Gastrocnemius medialis (tissue), 4 donors: ENCODE measurements around the gene UBL4A. TPM values are rescaled to one million over a fixed set of nuclear protein-coding genes. Genes with fewer than 3 reads are reported as not detected.

ENCODE experiments used
- ATAC-seq, 2 donors: fragments of 150-250 bp; one replicate each; pipeline ENCODE4 v1.9.1; 2016
- DNase-seq, 2 donors: peaks; one replicate each; pipeline ENCODE4 v3.0.0-alpha.2; 2019
- H3K27ac ChIP-seq, 4 donors: fragments of 200-600 bp; sonication (generic); 1 replicate in 1 of 4; 2 replicates in 3 of 4; pipeline ENCODE4 v1.5.1; 2016 to 2018; ENCODE audit warnings: mild to moderate bottlenecking in 2 of 4, moderate library complexity in 1 of 4
- H3K27me3 ChIP-seq, 3 donors: fragments of 200-600 bp; sonication (generic) in 2 of 3; 1 replicate in 1 of 3; 2 replicates in 2 of 3; pipeline versions ENCODE4 v1.5.1 to v1.6.0; 2016 to 2019; ENCODE audit warnings: mild to moderate bottlenecking in 1 of 3, moderate library complexity in 1 of 3
- H3K36me3 ChIP-seq, 2 donors: fragments of 200-600 bp; sonication (generic) in 1 of 2; one replicate each; pipeline ENCODE4 v1.5.1; 2017 to 2018
- H3K4me1 ChIP-seq, 2 donors: fragments of 200-600 bp; sonication (generic) in 1 of 2; one replicate each; pipeline ENCODE4 v1.5.1; 2016 to 2017; ENCODE audit warnings: mild to moderate bottlenecking in 2 of 2
- H3K4me3 ChIP-seq, 4 donors: fragments of 200-600 bp; sonication (generic) in 3 of 4; 1 replicate in 1 of 4; 2 replicates in 3 of 4; pipeline ENCODE4 v1.5.1; 2016 to 2019; ENCODE audit warnings: mild to moderate bottlenecking in 2 of 4
- H3K9me3 ChIP-seq, 3 donors: fragments of 200-600 bp; sonication (generic) in 2 of 3; 1 replicate in 1 of 3; 2 replicates in 2 of 3; pipeline ENCODE4 v1.5.1; 2016 to 2019
- POLR2A ChIP-seq, 2 donors: fragments of 450-650 bp; IDR thresholded peaks; one replicate each; pipeline ENCODE4 v1.6.1; 2017; ENCODE audit warnings: antibody characterized with exemption in 2 of 2, mild to moderate bottlenecking in 2 of 2, moderate library complexity in 2 of 2
- in situ Hi-C, 4 donors: fragments of 200-750 bp; cut with MboI; loops; one replicate each; pipeline versions ENCODE4 v1.15.0 to v1.8.0; 2017; ENCODE audit warnings: low sequenced_read_pairs in 4 of 4
- intact Hi-C: fragments of 100-400 bp; cut with DNase I; formaldehyde crosslinking; loops from one replicate; pipeline ENCODE4 v1.15.1; 2023; ENCODE audit warnings: low total_unique reads
- total RNA-seq, 4 donors: library from RNA; depleted of rRNA; stranded (reverse); fragments of >200 nt; gene quantifications; one replicate each; pipeline versions ENCODE4 v1.1.0 to v1.2.3, GENCODE V29; 2016
- TF ChIP-seq, protein P1 (sequence below), 5 experiments: fragments of 450-650 bp in 3 of 5; fragments of 200-600 bp in 2 of 5; sonication (generic) in 2 of 5; IDR thresholded peaks in 4 of 5; conservative IDR thresholded peaks in 1 of 5; 1 replicate in 4 of 5; 2 replicates in 1 of 5; pipeline ENCODE4 v1.5.1; 2016 to 2019; ENCODE audit warnings: antibody characterized with exemption in 5 of 5, mild to moderate bottlenecking in 3 of 5, moderate library complexity in 3 of 5

The UBL4A gene
- total RNA-seq, 4 donors from 2014 or later, result 54.6 to 116 (median 79.8) TPM

DNA sequence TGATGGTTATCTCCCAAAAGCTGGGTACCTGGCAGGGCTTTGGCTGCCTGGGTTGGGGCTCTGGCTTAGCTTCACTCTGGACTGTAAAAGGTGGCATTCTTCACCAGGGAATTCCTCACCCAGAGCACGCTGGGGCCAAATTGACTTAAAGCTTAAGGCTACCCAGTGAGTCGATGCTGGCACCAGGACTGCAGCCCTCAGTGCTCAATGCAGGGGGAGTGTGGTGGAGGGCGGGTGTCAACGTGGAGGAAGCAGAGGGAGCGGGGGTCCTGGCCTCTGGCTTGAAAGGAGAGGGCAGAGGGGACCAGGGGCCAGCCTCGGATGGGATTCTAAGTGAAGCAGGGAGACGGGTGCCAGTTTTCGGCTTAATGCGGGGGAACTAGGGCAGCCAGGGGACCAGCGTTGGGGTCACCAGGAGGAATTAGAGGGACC, 42.9 kb downstream of the UBL4A start:
- DNase-seq (peak in 1 of 2 donors; percentile 20), ATAC-seq (peak in 1 of 2 donors; percentile 24)
- Histone ChIP-seq H3K9me3 (no peaks in the 10 kb centered on the region), H3K36me3 (peaks cover 0 to 14% of the 10 kb centered on the region in 2 donors), H3K27ac (peak overlapping the region; percentile 83 to 94 (median 91)), H3K27me3 (no peaks in the 10 kb centered on the region), H3K4me1 (peaks cover 4 to 8% of the 10 kb centered on the region in 2 donors), H3K4me3 (peak overlapping the region; percentile 48 to 64 (median 55))
- in situ Hi-C loops (no loop called here), intact Hi-C loops (no loop called here)
- TF ChIP-seq, protein P1, sequence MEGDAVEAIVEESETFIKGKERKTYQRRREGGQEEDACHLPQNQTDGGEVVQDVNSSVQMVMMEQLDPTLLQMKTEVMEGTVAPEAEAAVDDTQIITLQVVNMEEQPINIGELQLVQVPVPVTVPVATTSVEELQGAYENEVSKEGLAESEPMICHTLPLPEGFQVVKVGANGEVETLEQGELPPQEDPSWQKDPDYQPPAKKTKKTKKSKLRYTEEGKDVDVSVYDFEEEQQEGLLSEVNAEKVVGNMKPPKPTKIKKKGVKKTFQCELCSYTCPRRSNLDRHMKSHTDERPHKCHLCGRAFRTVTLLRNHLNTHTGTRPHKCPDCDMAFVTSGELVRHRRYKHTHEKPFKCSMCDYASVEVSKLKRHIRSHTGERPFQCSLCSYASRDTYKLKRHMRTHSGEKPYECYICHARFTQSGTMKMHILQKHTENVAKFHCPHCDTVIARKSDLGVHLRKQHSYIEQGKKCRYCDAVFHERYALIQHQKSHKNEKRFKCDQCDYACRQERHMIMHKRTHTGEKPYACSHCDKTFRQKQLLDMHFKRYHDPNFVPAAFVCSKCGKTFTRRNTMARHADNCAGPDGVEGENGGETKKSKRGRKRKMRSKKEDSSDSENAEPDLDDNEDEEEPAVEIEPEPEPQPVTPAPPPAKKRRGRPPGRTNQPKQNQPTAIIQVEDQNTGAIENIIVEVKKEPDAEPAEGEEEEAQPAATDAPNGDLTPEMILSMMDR (IDR thresholded peaks at IDR 0.05 in 4 of 5, conservative IDR thresholded peaks at IDR 0.05 in 1 of 5), result no peak
- no peak for TF ChIP-seq POLR2A (IDR thresholded peaks at IDR 0.05)

DNA sequence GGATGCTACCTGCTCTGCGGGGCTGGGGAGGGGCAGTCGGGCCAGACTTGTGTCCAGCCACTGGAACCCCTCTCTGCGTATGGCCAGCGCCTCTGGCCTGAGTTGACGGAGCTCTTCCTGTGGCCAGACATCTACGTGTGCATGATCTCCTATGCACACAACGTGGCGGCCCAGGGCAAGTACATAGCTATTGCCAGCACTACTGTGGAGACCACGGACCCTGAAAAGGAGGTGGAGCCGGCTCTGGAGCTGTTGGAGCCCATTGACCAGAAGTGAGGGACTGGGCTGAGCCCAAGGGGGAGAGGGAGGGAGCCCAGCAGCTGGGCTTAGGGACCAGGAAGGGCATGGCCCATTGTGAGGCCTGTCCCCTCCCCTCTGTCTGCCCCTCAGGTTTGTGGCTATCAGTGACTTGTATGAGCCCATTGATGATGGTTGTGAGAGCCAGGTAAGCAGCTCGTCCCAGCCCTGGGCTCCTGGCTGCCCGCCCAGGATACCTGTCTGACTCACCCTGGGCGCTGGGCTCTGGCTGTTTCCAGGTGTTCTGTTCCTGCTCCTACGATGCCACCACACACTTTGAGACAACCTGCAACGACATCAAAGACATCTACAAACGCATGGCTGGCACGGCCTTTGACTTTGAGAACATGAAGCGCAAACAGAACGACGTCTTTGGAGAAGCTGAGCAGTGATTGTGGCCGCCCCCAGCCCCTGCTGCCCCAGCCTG, 44.3 kb downstream of the UBL4A start:
- Histone ChIP-seq H3K4me1 (peaks cover 4 to 8% of the 10 kb centered on the region in 2 donors), H3K27ac (no peak overlapping the region), H3K4me3 (no peak overlapping the region), H3K9me3 (no peaks in the 10 kb centered on the region), H3K36me3 (peaks cover 0 to 11% of the 10 kb centered on the region in 2 donors), H3K27me3 (no peaks in the 10 kb centered on the region)
- in situ Hi-C loops (no loop called here), intact Hi-C loops (no loop called here)
- DNase-seq (no peak), ATAC-seq (no peak)
- TF ChIP-seq, protein P1 (IDR thresholded peaks at IDR 0.05 in 4 of 5, conservative IDR thresholded peaks at IDR 0.05 in 1 of 5), result no peak

DNA sequence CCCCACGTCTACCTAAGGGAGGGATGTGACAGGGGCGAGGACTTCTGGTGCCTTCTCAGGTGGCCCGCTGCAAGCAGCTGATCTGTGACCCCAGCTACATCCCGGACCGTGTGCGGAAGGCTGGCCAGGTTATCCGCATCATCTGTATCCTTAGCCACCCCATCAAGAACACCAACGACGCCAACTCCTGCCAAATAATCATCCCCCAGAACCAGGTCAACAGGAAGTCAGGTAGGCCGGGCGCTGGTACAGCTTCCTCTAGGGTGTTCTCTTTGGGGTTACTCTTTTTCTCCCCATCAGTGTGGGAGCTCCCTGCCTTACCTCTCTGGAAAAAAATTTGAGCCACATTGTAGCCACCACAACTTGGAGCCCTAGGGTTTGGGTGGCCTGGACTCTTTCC, 44.9 kb downstream of the UBL4A start:
- Histone ChIP-seq H3K9me3 (no peaks in the 10 kb centered on the region), H3K4me1 (peaks cover 4 to 8% of the 10 kb centered on the region in 2 donors), H3K27me3 (no peaks in the 10 kb centered on the region), H3K36me3 (peaks cover 0 to 11% of the 10 kb centered on the region in 2 donors), H3K4me3 (no peak overlapping the region), H3K27ac (no peak overlapping the region)
- intact Hi-C loops, result no loop called here
- DNase-seq (no peak), ATAC-seq (no peak)
- TF ChIP-seq, protein P1 (IDR thresholded peaks at IDR 0.05 in 4 of 5, conservative IDR thresholded peaks at IDR 0.05 in 1 of 5), result no peak
- TF ChIP-seq POLR2A (IDR thresholded peaks at IDR 0.05), result no peak
- in situ Hi-C loops, result no loop called here

DNA sequence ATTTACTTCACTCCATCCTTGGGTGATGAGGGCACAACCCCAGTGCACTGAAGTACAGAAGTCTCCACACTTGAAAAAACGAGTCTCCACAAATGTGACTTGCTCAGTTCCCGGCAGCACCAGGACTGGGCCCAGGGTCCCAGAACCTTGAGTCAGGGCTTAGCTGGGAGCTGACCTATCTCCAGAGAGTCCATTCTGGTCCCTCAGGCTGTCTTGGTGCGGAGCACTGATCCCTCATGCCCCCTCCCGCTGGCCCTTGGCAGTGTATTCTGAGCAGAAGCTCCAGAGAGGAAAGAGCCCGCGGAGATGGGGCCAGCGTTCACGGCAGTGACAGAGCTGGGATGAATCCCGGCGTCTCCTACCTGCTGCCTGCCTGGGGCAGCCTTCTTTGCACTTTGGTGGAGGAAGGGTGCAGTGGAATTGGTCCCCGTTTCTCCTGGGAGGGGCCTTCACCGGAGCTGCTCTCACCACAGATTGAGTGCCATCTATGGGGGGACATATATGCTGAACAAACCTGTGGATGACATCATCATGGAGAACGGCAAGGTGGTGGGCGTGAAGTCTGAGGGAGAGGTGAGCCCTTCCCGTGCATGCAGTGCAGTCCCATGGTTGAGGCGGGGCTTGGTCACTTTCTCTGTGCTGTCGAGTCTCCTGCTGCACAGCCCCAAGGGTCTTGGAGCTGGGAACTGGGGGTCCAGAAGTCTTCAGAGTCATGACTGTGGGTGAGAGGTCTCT, 45.6 kb downstream of the UBL4A start:
- peaks cover 0 to 11% of the 10 kb centered on the region in 2 donors for H3K36me3 ChIP-seq
- H3K27me3 ChIP-seq, result no peaks in the 10 kb centered on the region
- no peak overlapping the region for H3K27ac ChIP-seq
- in situ Hi-C loops, result no loop called here
- DNase-seq (no peak), ATAC-seq (no peak)
- no peaks in the 10 kb centered on the region for H3K9me3 ChIP-seq
- H3K4me3 ChIP-seq, result no peak overlapping the region
- TF ChIP-seq, protein P1 (IDR thresholded peaks at IDR 0.05 in 4 of 5, conservative IDR thresholded peaks at IDR 0.05 in 1 of 5), result no peak
- TF ChIP-seq POLR2A (IDR thresholded peaks at IDR 0.05), result no peak
- intact Hi-C loops, result no loop called here
- H3K4me1 ChIP-seq, result peaks cover 4 to 13% of the 10 kb centered on the region in 2 donors
